SJSA1 (cell line): ENCODE data around the gene SCYL2. TPM values are rescaled to one million over a fixed set of nuclear protein-coding genes. Genes with fewer than 3 reads are reported as not detected.
"Not testable (repeated sequence)": the region's sequence is repeated elsewhere in the genome, so short reads cannot be mapped to it uniquely, and the experiment has no call there.

Experiments used
- DNase-seq, 2 experiments: peaks; one replicate each; pipeline ENCODE4 v3.0.0-alpha.2; 2015 to 2020; ENCODE audit warnings: low spot score in 2 of 2, low read depth in 1 of 2
- H3K27ac ChIP-seq: fragments of 250-450 bp; sonication (Bioruptor Pico); 2 replicates; pipeline ENCODE4 v1.5.1; 2020; ENCODE audit warnings: mild to moderate bottlenecking, moderate library complexity
- H3K27me3 ChIP-seq: fragments of 250-450 bp; sonication (Bioruptor Pico); replicated peaks from 2 replicates; pipeline ENCODE4 v1.5.1; 2020; ENCODE audit warnings: mild to moderate bottlenecking, moderate library complexity
- H3K36me3 ChIP-seq: fragments of 250-450 bp; sonication (Bioruptor Pico); 2 replicates; pipeline ENCODE4 v1.5.1; 2020; ENCODE audit warnings: mild to moderate bottlenecking
- H3K4me1 ChIP-seq: fragments of 250-450 bp; sonication (Bioruptor Pico); replicated peaks from 2 replicates; pipeline ENCODE4 v1.6.1; 2021; ENCODE audit warnings: mild to moderate bottlenecking
- H3K4me3 ChIP-seq: fragments of 250-450 bp; sonication (Bioruptor Pico); 2 replicates; pipeline ENCODE4 v1.5.1; 2020; ENCODE audit warnings: mild to moderate bottlenecking
- H3K9me3 ChIP-seq: fragments of 250-450 bp; sonication (Bioruptor Pico); replicated peaks from 2 replicates; pipeline ENCODE4 v1.5.1; 2020; ENCODE audit warnings: mild to moderate bottlenecking
- total RNA-seq: library from RNA; depleted of rRNA; stranded (reverse); fragments of >200 nt; shearing (Covaris generic); gene quantifications from 2 replicates; pipeline ENCODE4 v1.2.3, GENCODE V29; 2014; rRNA removed

SCYL2 gene
- 46.8 and 54.9 TPM in 2 replicates for total RNA-seq

DNA sequence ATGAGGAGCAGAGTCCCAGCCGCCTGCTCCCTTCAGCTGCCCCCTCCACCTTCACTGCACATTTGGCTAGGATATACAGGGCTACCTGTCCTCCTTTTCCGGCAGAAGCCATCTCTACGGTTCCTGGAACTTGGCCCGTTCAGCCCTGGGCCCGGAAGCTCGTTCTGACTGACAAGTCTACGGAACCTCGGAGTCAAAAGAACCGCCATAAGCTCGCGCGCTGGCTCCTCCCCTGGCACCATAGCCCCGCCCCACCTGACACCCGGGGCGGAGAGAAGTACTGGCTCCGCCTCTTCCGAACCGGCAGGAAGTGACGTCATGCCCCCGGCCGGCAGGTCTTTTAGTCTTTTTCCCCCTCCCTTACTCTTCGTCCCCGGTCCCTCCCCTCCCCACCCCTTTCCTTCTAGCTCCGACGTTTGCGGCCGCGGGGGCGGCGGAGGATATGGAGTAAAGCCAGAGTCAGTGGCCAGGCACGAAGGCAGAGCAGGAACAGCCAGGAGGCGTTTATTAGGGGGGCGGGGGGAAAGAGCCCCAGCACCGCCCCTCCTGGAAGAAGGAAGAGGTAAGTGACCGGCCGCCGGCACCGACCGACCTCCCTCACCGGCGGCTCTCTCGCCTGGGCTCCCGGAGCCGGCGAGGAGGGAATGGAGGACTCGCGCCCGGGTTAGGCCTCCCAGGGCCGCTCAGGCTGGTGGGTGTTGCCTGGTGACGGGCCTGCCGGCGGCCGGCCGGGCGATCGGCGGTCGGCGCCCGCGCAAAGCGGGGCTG, at the start of gene SCYL2, which contains the start of gene DEPDC4:
TSS of gene SCYL2 (plus strand) at position 343 of the 768 bp plus-strand sequence. CDS start 15,794 bp downstream, outside the sequence.
TSS of gene DEPDC4 (minus strand) at position 245 of the 768 bp plus-strand sequence. CDS start at position 242, 3 bp downstream.
- Histone ChIP-seq H3K27ac (peak within 1 kb of the TSS; percentile 81), H3K4me1 (peaks cover 18% of the 10 kb centered on the region), H3K4me3 (peak within 1 kb of the TSS; percentile 92), H3K36me3 (peaks cover 5% of the 10 kb centered on the region), H3K9me3 (no peaks in the 10 kb centered on the region), H3K27me3 (no peaks in the 10 kb centered on the region)
- DNase-seq = peak; percentile 95 to 98

GRCh38 chr12:100219328-100220109, 47.5 kb upstream of the SCYL2 start:
- no peak overlapping the region for H3K27ac ChIP-seq
- no peaks in the 10 kb centered on the region for H3K4me1 ChIP-seq
- DNase-seq = no peak
- peaks cover 27% of the 10 kb centered on the region for H3K36me3 ChIP-seq
- no peaks in the 10 kb centered on the region for H3K9me3 ChIP-seq
- no peak overlapping the region for H3K4me3 ChIP-seq
- H3K27me3 ChIP-seq = no peaks in the 10 kb centered on the region

- Histone ChIP-seq H3K4me1 (no peaks in the 10 kb centered on the region), H3K4me3 (no peak overlapping the region), H3K9me3 (no peaks in the 10 kb centered on the region), H3K36me3 (peaks cover 26% of the 10 kb centered on the region), H3K27me3 (no peaks in the 10 kb centered on the region), H3K27ac (no peak overlapping the region)
- DNase-seq = no peak
These were observed 45.5 kb upstream of the SCYL2 start for GRCh38 chr12:100221523-100221922.

DNA sequence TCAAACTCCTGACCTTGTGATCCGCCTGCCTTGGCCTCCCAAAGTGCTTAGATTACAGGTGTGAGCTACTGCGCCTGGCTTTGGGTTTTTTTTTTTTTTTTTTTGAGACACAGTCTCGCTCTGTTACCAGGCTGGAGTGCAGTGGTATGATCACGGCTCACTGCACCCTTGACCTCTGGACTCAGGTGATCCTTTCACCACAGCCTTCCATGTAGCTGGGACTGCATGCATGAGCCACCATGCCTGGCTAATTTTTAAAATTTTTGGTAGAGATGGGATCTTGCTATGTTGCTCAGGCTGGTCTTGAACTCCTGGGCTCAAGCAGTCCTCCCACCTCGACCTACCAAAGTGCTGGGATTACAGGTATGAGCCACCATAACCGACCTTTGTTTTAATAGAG, 44.8 kb upstream of the SCYL2 start:
- peaks cover 26% of the 10 kb centered on the region for H3K36me3 ChIP-seq
- DNase-seq, H3K27ac ChIP-seq, H3K4me3 ChIP-seq, H3K9me3 ChIP-seq, H3K4me1 ChIP-seq, H3K27me3 ChIP-seq: not testable (repeated sequence)

DNA sequence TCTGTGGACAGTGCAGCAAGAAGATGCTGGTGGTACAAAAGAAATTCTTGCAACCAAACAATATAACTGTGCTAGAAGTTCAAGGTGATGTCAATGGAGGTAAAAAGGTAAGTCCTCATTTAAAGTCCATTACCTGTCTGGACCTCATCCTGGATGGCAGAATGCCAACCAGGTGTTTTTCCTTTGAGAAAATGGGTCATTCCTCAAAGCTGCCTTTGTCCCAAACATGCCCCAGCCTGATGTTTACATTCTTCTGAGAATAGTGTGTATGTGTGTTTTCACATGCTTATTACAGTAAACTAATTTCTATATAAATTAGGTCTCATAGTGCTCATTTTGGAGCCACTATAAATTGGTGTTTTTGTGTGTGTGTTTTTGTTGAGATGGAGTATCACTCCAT, 41.5 kb upstream of the SCYL2 start:
- Histone ChIP-seq H3K27ac (no peak overlapping the region), H3K36me3 (peaks cover 20% of the 10 kb centered on the region), H3K9me3 (no peaks in the 10 kb centered on the region), H3K27me3 (no peaks in the 10 kb centered on the region), H3K4me1 (no peaks in the 10 kb centered on the region), H3K4me3 (no peak overlapping the region)
- DNase-seq = no peak

DNA sequence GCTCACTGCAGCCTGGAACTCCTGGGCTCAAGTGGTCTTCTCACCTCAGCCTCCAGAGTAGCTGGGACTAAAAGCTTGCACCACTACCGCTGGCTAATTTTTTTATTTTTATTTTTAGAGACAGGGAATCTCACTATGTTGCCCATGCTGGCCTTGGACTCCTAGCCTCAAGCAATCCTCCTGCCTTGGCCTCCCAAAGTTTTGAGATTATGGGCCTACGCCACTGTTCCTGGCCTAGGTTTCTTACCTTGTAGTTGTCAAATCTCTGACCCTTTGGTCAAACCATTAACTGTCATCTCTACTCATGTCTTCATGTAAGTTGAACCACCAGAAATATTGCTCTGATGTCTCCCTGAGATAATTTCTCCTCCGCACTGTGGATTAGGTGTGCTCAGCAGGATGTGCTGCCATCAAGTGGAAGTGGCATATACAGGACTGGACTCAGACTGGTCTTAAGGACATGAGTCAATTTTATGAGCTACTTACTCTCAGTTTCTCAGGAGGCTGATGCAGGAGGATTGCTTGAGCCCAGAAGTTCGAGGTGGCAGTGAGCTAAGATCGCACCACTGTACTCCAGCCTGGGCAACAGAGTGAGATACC, 37.8 kb upstream of the SCYL2 start:
- Histone ChIP-seq H3K27ac (no peak overlapping the region), H3K4me3 (no peak overlapping the region), H3K27me3 (no peaks in the 10 kb centered on the region), H3K9me3 (no peaks in the 10 kb centered on the region), H3K4me1 (peaks cover under 1% of the 10 kb centered on the region; the same call in 1 of the 2 replicates), H3K36me3 (peaks cover 8% of the 10 kb centered on the region; the same call in 1 of the 2 replicates)
- DNase-seq = no peak

GRCh38 chr12:100229876-100230275, 37.1 kb upstream of the SCYL2 start:
- Histone ChIP-seq H3K27ac (no peak overlapping the region), H3K36me3 (peaks cover 7% of the 10 kb centered on the region; the same call in 1 of the 2 replicates), H3K9me3 (no peaks in the 10 kb centered on the region), H3K4me3 (no peak overlapping the region), H3K27me3 (no peaks in the 10 kb centered on the region), H3K4me1 (peaks cover 5% of the 10 kb centered on the region; the same call in 1 of the 2 replicates)
- no peak for DNase-seq

DNA sequence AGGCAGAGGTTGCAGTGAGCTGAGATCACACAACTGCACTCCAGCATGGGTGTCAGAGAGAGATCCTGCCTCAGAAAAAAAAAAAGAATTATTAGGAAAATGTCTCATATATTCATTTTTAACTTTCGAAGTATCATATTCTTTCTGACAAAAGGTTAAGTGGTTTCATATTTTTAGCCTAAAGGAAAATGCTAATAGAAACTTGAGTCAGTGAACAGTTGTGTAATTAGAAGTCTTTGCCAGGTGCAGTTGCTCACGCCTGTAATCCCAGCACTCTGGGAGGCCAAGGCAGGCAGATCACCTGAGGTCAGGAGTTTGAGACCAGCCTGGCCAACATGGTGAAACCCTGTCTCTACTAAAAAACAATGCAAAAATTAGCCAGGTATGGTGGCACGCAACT, 35.1 kb upstream of the SCYL2 start:
- DNase-seq, H3K4me3 ChIP-seq, H3K27ac ChIP-seq, H3K4me1 ChIP-seq, H3K9me3 ChIP-seq, H3K27me3 ChIP-seq, H3K36me3 ChIP-seq: not testable (repeated sequence)

DNA sequence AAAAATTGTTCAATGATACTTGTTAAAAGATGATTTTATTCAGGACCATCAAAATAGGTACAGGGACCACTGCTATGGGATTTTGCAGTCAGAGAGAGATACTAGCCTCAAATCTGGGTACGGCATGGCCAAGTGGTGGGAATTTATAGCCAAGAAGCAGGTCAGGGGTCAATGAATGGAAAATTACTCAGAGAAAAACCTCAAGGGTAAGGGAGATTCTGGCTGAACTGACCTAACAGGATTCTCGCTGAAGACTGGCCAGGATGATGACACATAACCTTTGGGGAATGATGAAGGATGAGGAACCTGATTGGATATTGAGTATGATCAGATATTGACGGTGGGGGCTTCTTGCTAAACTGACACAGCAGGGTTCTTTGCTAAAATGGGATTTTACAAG, 32.8 kb upstream of the SCYL2 start:
- DNase-seq = no peak
- Histone ChIP-seq H3K4me1 (peaks cover 5% of the 10 kb centered on the region; the same call in 1 of the 2 replicates), H3K4me3 (no peak overlapping the region), H3K9me3 (no peaks in the 10 kb centered on the region), H3K27me3 (no peaks in the 10 kb centered on the region), H3K36me3 (no peaks in the 10 kb centered on the region), H3K27ac (no peak overlapping the region)

DNA sequence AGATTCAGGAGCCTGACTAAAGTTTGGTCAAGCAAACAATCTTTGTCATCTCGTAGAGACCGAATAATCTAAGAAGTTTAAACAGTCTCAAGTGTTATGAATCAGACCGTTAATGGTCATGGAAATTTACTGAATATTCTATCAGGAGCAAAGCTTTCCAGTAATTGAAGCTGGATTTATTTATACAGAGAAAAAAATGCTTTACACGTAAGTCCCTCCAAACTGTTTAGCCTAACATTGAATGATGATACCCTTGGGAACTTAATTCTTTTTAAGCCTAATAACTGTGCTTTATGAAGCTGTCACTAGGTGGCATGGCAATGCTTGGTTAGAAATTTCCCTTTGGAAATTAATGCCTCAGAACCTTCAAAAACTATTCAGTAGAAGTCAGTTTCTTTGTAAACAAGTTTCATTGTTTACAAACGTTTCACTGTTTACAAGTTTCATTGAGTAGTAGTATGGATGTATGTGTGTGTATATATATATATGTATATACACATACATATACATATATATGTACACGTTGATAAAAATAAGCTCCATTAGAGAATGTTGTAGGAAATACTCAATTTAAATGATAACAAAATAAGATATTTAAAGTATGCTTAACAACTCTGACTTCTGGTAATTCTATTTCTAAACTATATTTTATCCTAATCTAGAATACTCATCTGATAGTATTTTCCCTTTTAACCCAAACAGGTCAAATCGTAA, 32.2 kb upstream of the SCYL2 start:
- DNase-seq = peak in 1 of 2 experiments; percentile 16
- H3K36me3 ChIP-seq = no peaks in the 10 kb centered on the region
- no peak overlapping the region for H3K4me3 ChIP-seq
- no peaks in the 10 kb centered on the region for H3K27me3 ChIP-seq
- no peaks in the 10 kb centered on the region for H3K9me3 ChIP-seq
- peaks cover 5% of the 10 kb centered on the region; the same call in 1 of the 2 replicates for H3K4me1 ChIP-seq
- H3K27ac ChIP-seq = no peak overlapping the region

- Histone ChIP-seq H3K27ac (no peak overlapping the region), H3K27me3 (no peaks in the 10 kb centered on the region), H3K4me3 (no peak overlapping the region), H3K36me3 (no peaks in the 10 kb centered on the region), H3K4me1 (peaks cover 5% of the 10 kb centered on the region; the same call in 1 of the 2 replicates), H3K9me3 (no peaks in the 10 kb centered on the region)
- no peak for DNase-seq
These were observed 28.2 kb upstream of the SCYL2 start for GRCh38 chr12:100238801-100239200.

DNA sequence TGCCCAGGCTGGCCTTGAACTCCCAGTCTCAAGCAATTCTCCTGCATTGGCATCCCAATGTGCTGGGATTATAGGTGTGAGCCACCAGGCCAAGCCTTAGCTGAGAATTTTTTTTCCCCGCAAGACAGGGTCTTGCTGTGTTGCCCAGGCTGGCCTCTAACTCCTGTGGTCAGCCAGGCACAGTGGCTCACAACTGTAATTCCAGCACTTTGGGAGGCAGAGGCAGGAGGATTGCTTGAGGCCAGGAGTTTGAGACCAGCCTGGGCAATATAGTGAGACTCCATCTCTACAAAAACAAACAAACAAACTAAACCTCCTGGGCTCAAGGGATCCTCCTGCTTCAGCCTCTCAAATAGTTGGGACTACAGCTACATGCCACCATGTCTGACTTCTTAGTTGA, 27.4 kb upstream of the SCYL2 start:
- no peak for DNase-seq
- no peaks in the 10 kb centered on the region for H3K9me3 ChIP-seq
- H3K36me3 ChIP-seq = no peaks in the 10 kb centered on the region
- H3K4me1 ChIP-seq = no peaks in the 10 kb centered on the region
- H3K27ac ChIP-seq = no peak overlapping the region
- no peaks in the 10 kb centered on the region for H3K27me3 ChIP-seq
- no peak overlapping the region for H3K4me3 ChIP-seq

GRCh38 chr12:100243137-100243536, 23.8 kb upstream of the SCYL2 start:
- no peak for DNase-seq
- Histone ChIP-seq H3K9me3 (no peaks in the 10 kb centered on the region), H3K27ac (no peak overlapping the region), H3K36me3 (no peaks in the 10 kb centered on the region), H3K4me3 (no peak overlapping the region), H3K27me3 (no peaks in the 10 kb centered on the region), H3K4me1 (no peaks in the 10 kb centered on the region)
